ENCODE data around the gene CEP170.
"Not testable (repeated sequence)": the region's sequence is repeated elsewhere in the genome, so short reads cannot be mapped to it uniquely, and the experiment has no call there.

The CEP170 gene

GRCh38 chr1:243149120-243149519 is 106.0 kb downstream of the CEP170 start:
- H3K27me3 ChIP-seq (ENCODE audit: low read depth, low read length); H3K36me3 ChIP-seq (ENCODE audit: control insufficient read depth in 1 of 2, insufficient read depth in 2 of 2, low read length in 2 of 2); H3K9me3 ChIP-seq (ENCODE audit: control insufficient read depth in 1 of 2, low read length in 2 of 2); H3K4me1 ChIP-seq (ENCODE audit: control insufficient read depth in 1 of 2, insufficient read depth in 2 of 2, low read length in 2 of 2); H3K27ac ChIP-seq (ENCODE audit: low read length); H3K4me3 ChIP-seq (ENCODE audit: low read depth in 1 of 2, low read length in 2 of 2): not testable (repeated sequence)

GRCh38 chr1:243147351-243147750 is 107.7 kb downstream of the CEP170 start:
- not testable (repeated sequence) for H3K27ac ChIP-seq (ENCODE audit: low read length)

GRCh38 chr1:243140498-243140897 is 114.6 kb downstream of the CEP170 start:
- not testable (repeated sequence) for H3K27ac ChIP-seq (ENCODE audit: low read length); H3K4me3 ChIP-seq (ENCODE audit: low read depth in 1 of 2, low read length in 2 of 2); H3K4me1 ChIP-seq (ENCODE audit: control insufficient read depth in 1 of 2, insufficient read depth in 2 of 2, low read length in 2 of 2); H3K36me3 ChIP-seq (ENCODE audit: control insufficient read depth in 1 of 2, insufficient read depth in 2 of 2, low read length in 2 of 2); H3K27me3 ChIP-seq (ENCODE audit: low read depth, low read length); H3K9me3 ChIP-seq (ENCODE audit: control insufficient read depth in 1 of 2, low read length in 2 of 2)

More at GRCh38 chr1:243147351-243147750, 107.7 kb downstream of the CEP170 start:
- H3K4me3 ChIP-seq (ENCODE audit: low read depth in 1 of 2, low read length in 2 of 2); H3K4me1 ChIP-seq (ENCODE audit: control insufficient read depth in 1 of 2, insufficient read depth in 2 of 2, low read length in 2 of 2); H3K36me3 ChIP-seq (ENCODE audit: control insufficient read depth in 1 of 2, insufficient read depth in 2 of 2, low read length in 2 of 2); H3K27me3 ChIP-seq (ENCODE audit: low read depth, low read length); H3K9me3 ChIP-seq (ENCODE audit: control insufficient read depth in 1 of 2, low read length in 2 of 2): not testable (repeated sequence)

- H3K27ac ChIP-seq (ENCODE audit: low read length); H3K36me3 ChIP-seq (ENCODE audit: control insufficient read depth in 1 of 2, insufficient read depth in 2 of 2, low read length in 2 of 2); H3K9me3 ChIP-seq (ENCODE audit: control insufficient read depth in 1 of 2, low read length in 2 of 2); H3K4me1 ChIP-seq (ENCODE audit: control insufficient read depth in 1 of 2, insufficient read depth in 2 of 2, low read length in 2 of 2); H3K27me3 ChIP-seq (ENCODE audit: low read depth, low read length); H3K4me3 ChIP-seq (ENCODE audit: low read depth in 1 of 2, low read length in 2 of 2): not testable (repeated sequence)
These were observed 132.1 kb downstream of the CEP170 start for GRCh38 chr1:243122876-243123409.

GRCh38 chr1:243121939-243122338 is 133.1 kb downstream of the CEP170 start:
- not testable (repeated sequence) for H3K4me1 ChIP-seq (ENCODE audit: control insufficient read depth in 1 of 2, insufficient read depth in 2 of 2, low read length in 2 of 2); H3K36me3 ChIP-seq (ENCODE audit: control insufficient read depth in 1 of 2, insufficient read depth in 2 of 2, low read length in 2 of 2); H3K27me3 ChIP-seq (ENCODE audit: low read depth, low read length); H3K4me3 ChIP-seq (ENCODE audit: low read depth in 1 of 2, low read length in 2 of 2); H3K27ac ChIP-seq (ENCODE audit: low read length); H3K9me3 ChIP-seq (ENCODE audit: control insufficient read depth in 1 of 2, low read length in 2 of 2)

GRCh38 chr1:243118601-243119322 is 136.3 kb downstream of the CEP170 start:
- not testable (repeated sequence) for H3K36me3 ChIP-seq (ENCODE audit: control insufficient read depth in 1 of 2, insufficient read depth in 2 of 2, low read length in 2 of 2); H3K9me3 ChIP-seq (ENCODE audit: control insufficient read depth in 1 of 2, low read length in 2 of 2); H3K27me3 ChIP-seq (ENCODE audit: low read depth, low read length); H3K4me3 ChIP-seq (ENCODE audit: low read depth in 1 of 2, low read length in 2 of 2); H3K27ac ChIP-seq (ENCODE audit: low read length); H3K4me1 ChIP-seq (ENCODE audit: control insufficient read depth in 1 of 2, insufficient read depth in 2 of 2, low read length in 2 of 2)

GRCh38 chr1:243116187-243116586 is 138.9 kb downstream of the CEP170 start:
- H3K27me3 ChIP-seq (ENCODE audit: low read depth, low read length); H3K4me3 ChIP-seq (ENCODE audit: low read depth in 1 of 2, low read length in 2 of 2); H3K27ac ChIP-seq (ENCODE audit: low read length); H3K4me1 ChIP-seq (ENCODE audit: control insufficient read depth in 1 of 2, insufficient read depth in 2 of 2, low read length in 2 of 2); H3K9me3 ChIP-seq (ENCODE audit: control insufficient read depth in 1 of 2, low read length in 2 of 2); H3K36me3 ChIP-seq (ENCODE audit: control insufficient read depth in 1 of 2, insufficient read depth in 2 of 2, low read length in 2 of 2): not testable (repeated sequence)

GRCh38 chr1:243114769-243115168 is 140.3 kb downstream of the CEP170 start:
- H3K4me1 ChIP-seq (ENCODE audit: control insufficient read depth in 1 of 2, insufficient read depth in 2 of 2, low read length in 2 of 2); H3K27me3 ChIP-seq (ENCODE audit: low read depth, low read length); H3K4me3 ChIP-seq (ENCODE audit: low read depth in 1 of 2, low read length in 2 of 2); H3K9me3 ChIP-seq (ENCODE audit: control insufficient read depth in 1 of 2, low read length in 2 of 2); H3K27ac ChIP-seq (ENCODE audit: low read length); H3K36me3 ChIP-seq (ENCODE audit: control insufficient read depth in 1 of 2, insufficient read depth in 2 of 2, low read length in 2 of 2): not testable (repeated sequence)

- H3K27me3 ChIP-seq (ENCODE audit: low read depth, low read length); H3K27ac ChIP-seq (ENCODE audit: low read length); H3K9me3 ChIP-seq (ENCODE audit: control insufficient read depth in 1 of 2, low read length in 2 of 2); H3K4me3 ChIP-seq (ENCODE audit: low read depth in 1 of 2, low read length in 2 of 2); H3K36me3 ChIP-seq (ENCODE audit: control insufficient read depth in 1 of 2, insufficient read depth in 2 of 2, low read length in 2 of 2); H3K4me1 ChIP-seq (ENCODE audit: control insufficient read depth in 1 of 2, insufficient read depth in 2 of 2, low read length in 2 of 2): not testable (repeated sequence)
These were observed 140.9 kb downstream of the CEP170 start for GRCh38 chr1:243114059-243114713.

- H3K27me3 ChIP-seq (ENCODE audit: low read depth, low read length); H3K36me3 ChIP-seq (ENCODE audit: control insufficient read depth in 1 of 2, insufficient read depth in 2 of 2, low read length in 2 of 2); H3K4me3 ChIP-seq (ENCODE audit: low read depth in 1 of 2, low read length in 2 of 2); H3K9me3 ChIP-seq (ENCODE audit: control insufficient read depth in 1 of 2, low read length in 2 of 2); H3K27ac ChIP-seq (ENCODE audit: low read length); H3K4me1 ChIP-seq (ENCODE audit: control insufficient read depth in 1 of 2, insufficient read depth in 2 of 2, low read length in 2 of 2): not testable (repeated sequence)
These were observed 147.9 kb downstream of the CEP170 start for GRCh38 chr1:243107171-243107570.

- H3K4me1 ChIP-seq (ENCODE audit: control insufficient read depth in 1 of 2, insufficient read depth in 2 of 2, low read length in 2 of 2); H3K27me3 ChIP-seq (ENCODE audit: low read depth, low read length); H3K9me3 ChIP-seq (ENCODE audit: control insufficient read depth in 1 of 2, low read length in 2 of 2); H3K27ac ChIP-seq (ENCODE audit: low read length); H3K4me3 ChIP-seq (ENCODE audit: low read depth in 1 of 2, low read length in 2 of 2); H3K36me3 ChIP-seq (ENCODE audit: control insufficient read depth in 1 of 2, insufficient read depth in 2 of 2, low read length in 2 of 2): not testable (repeated sequence)
These were observed 149.3 kb downstream of the CEP170 start for GRCh38 chr1:243105652-243106332.

Data from muscle layer of duodenum (tissue), 2 donors.